Endometrial microvascular endothelial cells (primary cell): Measurements from ENCODE around the gene SPRED2. TPM values are rescaled to one million over a fixed set of nuclear protein-coding genes. Genes with fewer than 3 reads are reported as not detected.

Source experiments
- in situ Hi-C: cut with HindIII; loops from 2 replicates; pipeline ENCODE4 v1.10.0; 2017; ENCODE audit warnings: low sequenced_read_pairs, low pct_unique_long_range_greater_than_20kb; ENCODE audit errors: inconsistent ontology term
- total RNA-seq: library from RNA; depleted of rRNA; stranded (reverse); fragments of >200 nt; gene quantifications from one replicate; pipeline ENCODE4 v1.2.3, GENCODE V29; 2015; ENCODE audit errors: inconsistent ontology term

Gene SPRED2
- total RNA-seq, 1 donor from 2014 or later, result 8.5 TPM

GRCh38 chr2:65277118-65277517 is 155.3 kb downstream of the SPRED2 start:
- in situ Hi-C loops, result no loop called here

- in situ Hi-C loops, result no loop called here
These were observed 155.8 kb downstream of the SPRED2 start for GRCh38 chr2:65276609-65277008.

GRCh38 chr2:65275141-65275915 is 157.1 kb downstream of the SPRED2 start:
- in situ Hi-C loops, result no loop called here

GRCh38 chr2:65273344-65273743 is 159.1 kb downstream of the SPRED2 start:
- in situ Hi-C loops, result loop anchor here (25.0 kb wide), 1 partner anchor 164 kb away; the partner anchor contains the start of gene SPRED2

GRCh38 chr2:65268957-65269356 is 163.4 kb downstream of the SPRED2 start:
- in situ Hi-C loops, result loop anchor here (25.0 kb wide), 1 partner anchor 168 kb away; the partner anchor contains the start of gene SPRED2

- in situ Hi-C loops, result loop anchor here (25.0 kb wide), 1 partner anchor 170 kb away; the partner anchor contains the start of gene SPRED2
These were observed 165.4 kb downstream of the SPRED2 start for GRCh38 chr2:65267008-65267407.

- in situ Hi-C loops, result loop anchor here (25.0 kb wide), 1 partner anchor 172 kb away; the partner anchor contains the start of gene SPRED2
These were observed 166.7 kb downstream of the SPRED2 start for GRCh38 chr2:65265671-65266045.

- in situ Hi-C loops, result loop anchor here (25.0 kb wide), 1 partner anchor 172 kb away; the partner anchor contains the start of gene SPRED2
These were observed 167.4 kb downstream of the SPRED2 start for GRCh38 chr2:65264821-65265670.

- in situ Hi-C loops, result loop anchor here (25.0 kb wide), 1 partner anchor 173 kb away; the partner anchor contains the start of gene SPRED2
These were observed 168.4 kb downstream of the SPRED2 start for GRCh38 chr2:65263986-65264385.

GRCh38 chr2:65263262-65263661 is 169.1 kb downstream of the SPRED2 start:
- in situ Hi-C loops, result loop anchor here (25.0 kb wide), 1 partner anchor 174 kb away; the partner anchor contains the start of gene SPRED2

GRCh38 chr2:65261676-65262075 is 170.7 kb downstream of the SPRED2 start:
- in situ Hi-C loops, result loop anchor here (25.0 kb wide), 1 partner anchor 176 kb away; the partner anchor contains the start of gene SPRED2

Other genes with a start within 250 kb of the SPRED2 start
- 161 TPM for gene ACTR2, start 204.8 kb downstream of the SPRED2 start, total RNA-seq